PC-3 (cell line): ENCODE results near the gene FOXP1. TPM values are rescaled to one million over a fixed set of nuclear protein-coding genes. Genes with fewer than 3 reads are reported as not detected.

Experiments used
- ATAC-seq: fragments of 200-7000 bp; cut with Tn5 transposase; 2 replicates; pipeline ENCODE4 v1.9.1; 2020; ENCODE audit warnings: mild to moderate bottlenecking, moderate library complexity
- BruUV-seq: library from RNA; stranded (reverse); fragments of 400-500 nt; replicated peaks from 2 replicates; lab custom pipeline; 2021; lab: Mats Ljungman, UMichigan
- CTCF ChIA-PET: fragments of 300-600 bp; sonication (Branson Sonifier 250); formaldehyde crosslinking; loops from one replicate; lab custom pipeline; 2022; ENCODE audit warnings: antibody characterized with exemption; lab: Charles Lee
- POLR2A ChIA-PET: fragments of 300-600 bp; sonication (Branson Sonifier 250); formaldehyde crosslinking; loops from one replicate; lab custom pipeline; 2022; ENCODE audit warnings: antibody characterized with exemption; ENCODE audit not compliant: unreplicated experiment; lab: Charles Lee
- DNase-seq: peaks from one replicate; pipeline ENCODE4 v3.0.0-alpha.2; 2015
- H2AFZ ChIP-seq: fragments of 300-600 bp; sonication (generic); 2 replicates; pipeline ENCODE4 v1.6.0; 2016; ENCODE audit warnings: antibody characterized with exemption, low read length
- H3F3A ChIP-seq: fragments of 300-600 bp; sonication (generic); one replicate; pipeline ENCODE4 v1.6.0; 2017; ENCODE audit warnings: antibody characterized with exemption, low read length, control low read depth, mild to moderate bottlenecking; ENCODE audit not compliant: unreplicated experiment
- H3K27ac ChIP-seq: fragments of 300-600 bp; sonication (generic); 2 replicates; pipeline ENCODE4 v1.5.1; 2016; ENCODE audit warnings: mild to moderate bottlenecking, low read length
- H3K27me3 ChIP-seq: fragments of 300-600 bp; sonication (generic); 2 replicates; pipeline ENCODE4 v1.6.1; 2016; ENCODE audit warnings: low read length, mixed read lengths
- H3K36me3 ChIP-seq: fragments of 300-600 bp; sonication (generic); 2 replicates; pipeline ENCODE4 v1.6.1; 2016; ENCODE audit warnings: low read depth, mixed run types, low read length, mixed read lengths
- H3K4me1 ChIP-seq: fragments of 300-600 bp; sonication (generic); 2 replicates; pipeline ENCODE4 v1.5.1; 2016; ENCODE audit warnings: low read length; ENCODE audit not compliant: insufficient read depth
- H3K4me2 ChIP-seq: fragments of 300-600 bp; sonication (generic); 2 replicates; pipeline ENCODE4 v1.6.0; 2016; ENCODE audit warnings: low read length
- H3K4me3 ChIP-seq: fragments of 300-600 bp; sonication (generic); 2 replicates; pipeline ENCODE4 v1.5.1; 2016; ENCODE audit warnings: mild to moderate bottlenecking, low read length, mixed read lengths
- H3K79me2 ChIP-seq: fragments of 300-600 bp; sonication (generic); 2 replicates; pipeline ENCODE4 v1.6.1; 2017; ENCODE audit warnings: low read length, mixed read lengths
- H3K9ac ChIP-seq: fragments of 300-600 bp; sonication (generic); 2 replicates; pipeline ENCODE4 v1.6.0; 2016; ENCODE audit warnings: mild to moderate bottlenecking, low read length
- H3K9me2 ChIP-seq: fragments of 300-600 bp; sonication (generic); replicated peaks from 2 replicates; pipeline ENCODE4 v1.6.1; 2016; ENCODE audit warnings: mixed run types, low read length, mixed read lengths
- H3K9me3 ChIP-seq: fragments of 300-600 bp; sonication (generic); 2 replicates; pipeline ENCODE4 v1.6.1; 2016; ENCODE audit warnings: low read length, mixed read lengths
- H4K20me1 ChIP-seq: fragments of 300-600 bp; sonication (generic); 2 replicates; pipeline ENCODE4 v1.6.1; 2016; ENCODE audit warnings: low read length, mixed read lengths
- CTCF ChIP-seq: fragments of 300-600 bp; sonication (generic); conservative IDR thresholded peaks from 2 replicates; pipeline ENCODE4 v1.5.1; 2017; ENCODE audit warnings: antibody characterized with exemption, low read depth, mild to moderate bottlenecking, low read length
- EZH2 ChIP-seq: fragments of 300-600 bp; sonication (generic); IDR thresholded peaks from one replicate; pipeline ENCODE4 v1.6.1; 2017; ENCODE audit warnings: antibody characterized with exemption, mild to moderate bottlenecking, low read length; ENCODE audit not compliant: unreplicated experiment
- EZH2phosphoT487 ChIP-seq: fragments of 300-600 bp; sonication (generic); IDR thresholded peaks from 2 replicates; pipeline ENCODE4 v1.6.1; 2018; ENCODE audit warnings: mild to moderate bottlenecking, antibody characterized with exemption, low read length, borderline replicate concordance
- intact Hi-C: fragments of 100-400 bp; cut with micrococcal nuclease; formaldehyde crosslinking; loops from 2 replicates; pipeline ENCODE4 v1.9.0; 2023
- total RNA-seq: library from RNA; depleted of rRNA; stranded (reverse); fragments of >200 nt; gene quantifications from 2 replicates; pipeline ENCODE4 v1.2.3, GENCODE V29; 2014

FOXP1 gene
- total RNA-seq, 1 experiment from 2014 or later: 35.3 TPM

- Histone ChIP-seq H3K79me2 (peaks cover 33% of the 10 kb centered on the region), H3K36me3 (no peaks in the 10 kb centered on the region), H3K9me3 (no peaks in the 10 kb centered on the region), H3K9me2 (no peaks in the 10 kb centered on the region), H3K27ac (peak overlapping the region; percentile 40), H3K9ac (peak overlapping the region; percentile 26; the same call in 1 of the 2 replicates), H3K4me3 (peak overlapping the region; percentile 70), H4K20me1 (no peaks in the 10 kb centered on the region), H3K4me1 (peaks cover 34% of the 10 kb centered on the region), H3F3A (no peaks in the 10 kb centered on the region), H2AFZ (peak overlapping the region; percentile 76), H3K27me3 (no peaks in the 10 kb centered on the region), H3K4me2 (peak overlapping the region; percentile 86)
- no peak for TF ChIP-seq CTCF
- no peak for TF ChIP-seq EZH2phosphoT487
- no peak for TF ChIP-seq EZH2
- peak; percentile 14 for ATAC-seq
- peak; percentile 36 for DNase-seq
- POLR2A ChIA-PET: interaction anchor here (0.6 kb wide), 1 partner anchor 71 kb away, joined by 4 read pairs; no protein-coding TSS in a partner anchor
- CTCF ChIA-PET: interaction anchor here (1.1 kb wide), 1 partner anchor 158 kb away, joined by 3 read pairs; no protein-coding TSS in a partner anchor
- intact Hi-C loops: loop anchor here (1.0 to 10.0 kb wide), 10 partner anchors 68 to 1050 kb away; no protein-coding TSS in a partner anchor
- TSS peak; percentile 27 for BruUV-seq
Observed at GRCh38 chr3:71584394-71585011, 975 bp upstream of the FOXP1 start.

GRCh38 chr3:71582612-71583565, 639 bp downstream of the FOXP1 start:
- no peaks in the 10 kb centered on the region for H3K9me2 ChIP-seq
- H4K20me1 ChIP-seq: no peaks in the 10 kb centered on the region
- no peaks in the 10 kb centered on the region for H3K36me3 ChIP-seq
- TSS peak; percentile 67 for BruUV-seq
- peak overlapping the region; percentile 85 for H3K4me2 ChIP-seq
- peaks cover 41% of the 10 kb centered on the region for H3K79me2 ChIP-seq
- peaks cover 50% of the 10 kb centered on the region for H3K4me1 ChIP-seq
- no peaks in the 10 kb centered on the region for H3K27me3 ChIP-seq
- peak overlapping the region; percentile 90 for H2AFZ ChIP-seq
- CTCF ChIA-PET: interaction anchor here (0.7 kb wide), 2 partner anchors 73 to 87 kb away, joined by 3 to 4 read pairs; no protein-coding TSS in a partner anchor
- H3K9me3 ChIP-seq: no peaks in the 10 kb centered on the region
- DNase-seq: peak; percentile 48
- intact Hi-C loops: loop anchor here (1.0 to 10.0 kb wide), 6 partner anchors 139 to 1048 kb away; no protein-coding TSS in a partner anchor
- peak overlapping the region; percentile 58 for H3K27ac ChIP-seq
- peak overlapping the region; percentile 83 for H3K9ac ChIP-seq
- H3K4me3 ChIP-seq: peak overlapping the region; percentile 91
- TF ChIP-seq CTCF (no peak), EZH2 (no peak), EZH2phosphoT487 (no peak)
- no peaks in the 10 kb centered on the region for H3F3A ChIP-seq
- POLR2A ChIA-PET: interaction anchor here (0.5 to 0.9 kb wide), 5 partner anchors 17 to 454 kb away, joined by 3 to 20 read pairs (median 3); no protein-coding TSS in a partner anchor
- peak; percentile 8 for ATAC-seq
